GM23248 (cell line): ENCODE measurements around the gene ACCS. TPM values are rescaled to one million over a fixed set of nuclear protein-coding genes. Genes with fewer than 3 reads are reported as not detected.
A peak's percentile ranks its signal among the peaks of the same experiment; 100 is the strongest.

Experiments
- DNase-seq: peaks from one replicate; pipeline ENCODE4 v3.0.0-alpha.2; 2015
- H2AFZ ChIP-seq: fragments of 200-600 bp; sonication (generic); 2 replicates; pipeline ENCODE4 v1.6.1; 2016; ENCODE audit warnings: antibody characterized with exemption
- H3F3A ChIP-seq: fragments of 200-600 bp; sonication (generic); 2 replicates; pipeline ENCODE4 v1.6.1; 2016; ENCODE audit warnings: mild to moderate bottlenecking, antibody characterized with exemption, mixed run types; ENCODE audit not compliant: insufficient read depth
- H3K27ac ChIP-seq: fragments of 200-600 bp; sonication (generic); 2 replicates; pipeline ENCODE4 v1.5.1; 2016; ENCODE audit warnings: mild to moderate bottlenecking
- H3K27me3 ChIP-seq: fragments of 200-600 bp; sonication (generic); replicated peaks from 2 replicates; pipeline ENCODE4 v1.6.1; 2016; ENCODE audit warnings: mild to moderate bottlenecking; ENCODE audit not compliant: insufficient read depth
- H3K36me3 ChIP-seq: fragments of 200-600 bp; sonication (generic); 2 replicates; pipeline ENCODE4 v1.6.1; 2016; ENCODE audit warnings: low read depth, mild to moderate bottlenecking
- H3K4me1 ChIP-seq: fragments of 200-600 bp; sonication (generic); 2 replicates; pipeline ENCODE4 v1.6.1; 2016; ENCODE audit warnings: mild to moderate bottlenecking; ENCODE audit not compliant: insufficient read depth
- H3K4me2 ChIP-seq: fragments of 200-600 bp; sonication (generic); one replicate; pipeline ENCODE4 v1.6.1; 2016; ENCODE audit warnings: mild to moderate bottlenecking; ENCODE audit not compliant: unreplicated experiment
- H3K4me3 ChIP-seq: fragments of 200-600 bp; sonication (generic); 2 replicates; pipeline ENCODE4 v1.5.1; 2016; ENCODE audit warnings: mild to moderate bottlenecking
- H3K79me2 ChIP-seq: fragments of 200-600 bp; sonication (generic); 2 replicates; pipeline ENCODE4 v1.6.1; 2016; ENCODE audit warnings: mild to moderate bottlenecking; ENCODE audit not compliant: insufficient read depth
- H3K9ac ChIP-seq: fragments of 200-600 bp; sonication (generic); 2 replicates; pipeline ENCODE4 v1.6.1; 2016; ENCODE audit warnings: mild to moderate bottlenecking
- H3K9me2 ChIP-seq: fragments of 200-600 bp; sonication (generic); 2 replicates; pipeline ENCODE4 v1.6.1; 2016; ENCODE audit warnings: mixed run types, mild to moderate bottlenecking, moderate library complexity; ENCODE audit not compliant: insufficient read depth
- H3K9me3 ChIP-seq: fragments of 200-600 bp; sonication (generic); one replicate; pipeline ENCODE4 v1.6.1; 2017; ENCODE audit warnings: low read depth
- H4K20me1 ChIP-seq: fragments of 200-600 bp; sonication (generic); 2 replicates; pipeline ENCODE4 v1.6.0; 2016; ENCODE audit not compliant: insufficient read depth
- EZH2 ChIP-seq: fragments of 200-600 bp; sonication (generic); IDR thresholded peaks from 2 replicates; pipeline ENCODE4 v1.6.1; 2018; ENCODE audit warnings: antibody characterized with exemption, mild to moderate bottlenecking; ENCODE audit not compliant: insufficient read depth, poor library complexity, severe bottlenecking
- EZH2phosphoT487 ChIP-seq: fragments of 200-600 bp; sonication (generic); IDR thresholded peaks from 2 replicates; pipeline ENCODE4 v1.6.1; 2018; ENCODE audit warnings: antibody characterized with exemption, moderate library complexity, mild to moderate bottlenecking, low read depth; ENCODE audit not compliant: insufficient read depth
- whole genome bisulfite sequencing, 2 experiments: methylation state at CpG; one replicate each; pipeline ENCODE4 v1.1.6; 2015 to 2017; ENCODE audit warnings: low lambda C conversion rate in 2 of 2, low coverage in 1 of 2; ENCODE audit errors: missing lambda C conversion rate in 2 of 2; 5-methylcytosine and 5-hydroxymethylcytosine counted together
- in situ Hi-C: fragments of 300-500 bp; cut with MboI; formaldehyde crosslinking; loops from 2 replicates; pipeline ENCODE4 v1.15.0; 2020
- polyA plus RNA-seq: library from polyadenylated mRNA; unstranded; fragments of >200 nt; fragmentation: Nextera tagmentation; extraction: Ambion mirVana; gene quantifications from 2 replicates; pipeline ENCODE4 v1.2.1, GENCODE V29; 2016
- total RNA-seq: library from RNA; depleted of rRNA; stranded (reverse); fragments of >200 nt; shearing (Covaris generic); gene quantifications from 2 replicates; pipeline ENCODE4 v1.2.3, GENCODE V29; 2014; rRNA removed

The ACCS gene, protein sequence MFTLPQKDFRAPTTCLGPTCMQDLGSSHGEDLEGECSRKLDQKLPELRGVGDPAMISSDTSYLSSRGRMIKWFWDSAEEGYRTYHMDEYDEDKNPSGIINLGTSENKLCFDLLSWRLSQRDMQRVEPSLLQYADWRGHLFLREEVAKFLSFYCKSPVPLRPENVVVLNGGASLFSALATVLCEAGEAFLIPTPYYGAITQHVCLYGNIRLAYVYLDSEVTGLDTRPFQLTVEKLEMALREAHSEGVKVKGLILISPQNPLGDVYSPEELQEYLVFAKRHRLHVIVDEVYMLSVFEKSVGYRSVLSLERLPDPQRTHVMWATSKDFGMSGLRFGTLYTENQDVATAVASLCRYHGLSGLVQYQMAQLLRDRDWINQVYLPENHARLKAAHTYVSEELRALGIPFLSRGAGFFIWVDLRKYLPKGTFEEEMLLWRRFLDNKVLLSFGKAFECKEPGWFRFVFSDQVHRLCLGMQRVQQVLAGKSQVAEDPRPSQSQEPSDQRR
- total RNA-seq (10.0 and 13.3 TPM in 2 replicates), polyA plus RNA-seq (10.3 and 13.7 TPM in 2 replicates)

DNA sequence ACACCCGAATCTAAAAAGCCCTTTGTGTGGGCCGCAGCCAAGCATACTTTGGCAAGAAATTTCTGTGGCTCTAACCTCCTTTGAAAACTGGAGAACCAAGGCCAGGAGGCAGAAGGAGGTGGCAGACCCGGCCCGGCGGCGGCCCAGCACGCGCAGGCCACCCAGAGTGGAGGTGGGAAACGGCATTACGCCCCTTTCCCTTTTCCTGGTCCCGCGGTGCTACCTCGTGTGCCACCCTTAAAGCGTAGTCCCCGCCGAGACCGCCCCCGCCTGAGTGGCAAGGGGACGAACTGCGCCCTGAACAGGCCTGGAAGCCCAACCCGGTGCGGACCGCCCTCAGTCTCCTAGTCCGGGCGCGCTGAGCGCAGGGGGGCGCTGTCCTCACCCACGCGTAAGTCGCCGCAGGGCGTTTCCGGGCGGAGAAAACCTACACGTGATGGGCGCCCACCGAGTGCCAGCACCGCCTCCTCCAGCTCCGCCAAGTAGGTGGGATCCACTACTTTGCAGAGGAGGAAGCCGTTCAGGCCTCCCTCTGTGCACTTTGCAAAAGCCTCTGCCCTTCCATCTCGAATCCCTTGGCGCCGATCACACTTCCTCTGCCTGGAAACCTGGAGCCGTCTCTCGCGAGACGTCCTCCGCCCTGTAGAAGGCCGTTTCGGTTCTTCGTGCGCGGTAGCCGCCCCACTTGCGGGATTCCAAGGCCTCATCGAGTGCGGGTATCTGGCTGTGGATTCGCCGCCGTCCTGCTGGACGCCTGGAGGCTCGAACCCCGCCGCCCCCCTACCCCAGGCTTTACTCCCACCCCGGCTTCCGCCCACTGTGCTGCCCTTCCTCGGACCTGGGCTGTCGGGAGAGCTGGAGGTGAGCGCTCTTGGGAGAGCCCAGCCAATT is at the start of gene ACCS:
Gene ACCS (plus strand): TSS at position 430 of the 891 bp plus-strand sequence. CDS start 1,358 bp downstream, outside the sequence.
- H3K4me1 ChIP-seq: 0 out of 2 replicates have a peak, but pooled peaks cover 6% of the 10 kb centered on the region
- no peaks in the 10 kb centered on the region for H3K36me3 ChIP-seq
- 1 to 2% methylated on average over 58 to 70 of the region's 70 CpGs for WGBS, 2 experiments
- no peak for TF ChIP-seq EZH2
- no peak for TF ChIP-seq EZH2phosphoT487
- H3K27ac ChIP-seq: peak within 1 kb of the TSS; percentile 95
- H3K9me2 ChIP-seq: no peaks in the 10 kb centered on the region
- H4K20me1 ChIP-seq: no peaks in the 10 kb centered on the region
- peak within 1 kb of the TSS; percentile 96 for H2AFZ ChIP-seq
- DNase-seq: peak; percentile 97
- H3K4me2 ChIP-seq: peak within 1 kb of the TSS; percentile 94
- peaks cover 8% of the 10 kb centered on the region for H3F3A ChIP-seq
- H3K9ac ChIP-seq: peak within 1 kb of the TSS; percentile 98
- H3K79me2 ChIP-seq: no peaks in the 10 kb centered on the region
- in situ Hi-C loops: no loop called here
- H3K9me3 ChIP-seq: no peaks in the 10 kb centered on the region
- peak within 1 kb of the TSS; percentile 96 for H3K4me3 ChIP-seq
- H3K27me3 ChIP-seq: no peaks in the 10 kb centered on the region

DNA sequence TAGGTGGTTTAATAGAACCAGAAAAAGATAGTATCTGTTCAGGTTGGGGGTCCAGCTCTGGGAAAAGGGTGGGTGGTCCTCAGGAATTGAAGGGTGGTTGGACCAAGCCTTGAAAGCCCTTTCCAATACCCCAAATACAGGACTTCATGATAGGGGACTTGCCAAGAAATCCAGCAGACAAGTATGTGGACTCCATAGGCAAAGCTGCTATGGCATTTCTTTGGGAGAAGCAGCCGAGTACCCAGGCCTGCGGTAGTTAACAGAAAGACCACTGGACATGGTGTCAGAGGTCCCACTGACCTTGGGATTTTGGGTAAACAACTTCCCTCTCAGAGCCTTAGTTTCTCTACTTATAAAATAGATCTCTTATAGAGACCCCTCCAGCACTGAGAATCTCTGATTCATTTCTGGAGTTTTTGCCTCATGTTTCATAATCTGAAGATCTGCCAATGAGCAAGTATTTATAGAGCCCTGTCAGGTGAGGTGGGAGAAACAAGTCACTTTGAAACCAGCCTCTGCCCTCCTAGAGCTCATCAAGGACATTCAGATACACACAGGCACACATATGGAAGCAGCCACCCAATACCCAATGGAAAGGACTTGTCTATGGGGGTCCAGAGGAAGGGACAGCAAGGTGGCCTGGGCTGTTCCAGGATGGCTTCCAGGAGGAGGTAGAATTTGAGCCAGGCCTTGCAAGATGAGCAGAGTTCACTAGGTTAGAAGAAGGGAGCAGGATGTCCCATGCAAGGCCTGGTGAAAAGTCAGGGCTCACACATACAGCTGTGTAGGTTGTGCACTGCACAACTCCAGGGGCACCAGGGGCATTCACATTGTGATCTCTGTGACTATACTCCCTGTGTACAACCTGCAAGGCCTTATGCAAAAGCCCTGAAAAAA is 49.3 kb upstream of the ACCS start:
- Histone ChIP-seq H3K9me3 (no peaks in the 10 kb centered on the region), H3K4me3 (peak overlapping the region; percentile 42; the same call in 1 of the 2 replicates), H3K36me3 (no peaks in the 10 kb centered on the region), H3K4me1 (peaks cover 43% of the 10 kb centered on the region), H3K27me3 (no peaks in the 10 kb centered on the region), H3K4me2 (peak overlapping the region; percentile 89), H3K9me2 (no peaks in the 10 kb centered on the region), H4K20me1 (no peaks in the 10 kb centered on the region), H3F3A (peaks cover 40% of the 10 kb centered on the region), H2AFZ (no peak overlapping the region), H3K9ac (peak overlapping the region; percentile 41; the same call in 1 of the 2 replicates), H3K79me2 (no peaks in the 10 kb centered on the region), H3K27ac (peak overlapping the region; percentile 79)
- TF ChIP-seq EZH2 (no peak), EZH2phosphoT487 (no peak)
- in situ Hi-C loops: loop anchor here (10.0 kb wide), 1 partner anchor 58 kb away; no protein-coding TSS in a partner anchor
- whole genome bisulfite sequencing, 2 experiments: 83 to 84% methylated on average over 2 of the region's 2 CpGs
- DNase-seq: peak; percentile 74

DNA sequence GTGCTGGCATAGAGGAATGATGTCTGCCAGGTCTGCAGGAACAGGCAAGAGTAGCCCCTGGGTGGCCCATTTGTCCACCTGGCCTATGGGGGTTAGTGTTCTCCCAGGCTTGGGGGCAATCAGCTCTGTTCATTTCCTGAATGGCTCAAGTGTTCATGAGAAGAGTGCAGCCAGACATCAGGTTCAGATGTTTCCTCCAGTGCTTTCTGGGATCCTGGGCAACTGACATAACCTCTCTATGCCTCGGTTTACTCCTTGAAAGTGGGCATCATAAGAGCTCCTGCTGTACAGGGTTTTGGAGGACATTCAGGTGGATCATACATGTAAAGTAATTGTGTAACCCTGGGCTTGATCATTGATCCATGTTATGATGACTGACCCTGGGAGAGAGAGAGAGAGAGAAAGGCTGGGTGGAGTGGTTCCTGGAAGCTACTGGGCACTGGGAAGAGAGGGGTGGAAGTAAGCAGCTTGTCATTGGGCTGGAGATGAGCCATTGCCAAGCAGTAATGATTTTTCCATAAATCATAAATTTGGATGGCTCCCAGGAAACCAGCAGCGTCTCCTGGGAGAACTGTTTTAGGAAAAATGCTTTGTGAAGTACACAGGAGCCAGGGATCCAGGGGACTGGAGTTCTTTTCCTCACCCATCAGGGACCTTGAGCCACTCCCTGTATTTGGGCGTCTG is 48.5 kb upstream of the ACCS start:
- Histone ChIP-seq H3K27me3 (no peaks in the 10 kb centered on the region), H2AFZ (no peak overlapping the region), H3K4me1 (peaks cover 43% of the 10 kb centered on the region), H3K4me3 (no peak overlapping the region), H3K27ac (no peak overlapping the region), H3K4me2 (peak overlapping the region; percentile 89), H3K36me3 (no peaks in the 10 kb centered on the region), H3K9me3 (no peaks in the 10 kb centered on the region), H4K20me1 (no peaks in the 10 kb centered on the region), H3K9ac (no peak overlapping the region), H3K79me2 (no peaks in the 10 kb centered on the region), H3F3A (peaks cover 32% of the 10 kb centered on the region), H3K9me2 (no peaks in the 10 kb centered on the region)
- in situ Hi-C loops: loop anchor here (10.0 kb wide), 1 partner anchor 57 kb away; no protein-coding TSS in a partner anchor
- WGBS, 2 experiments: 43 to 54% methylated on average over 3 of the region's 3 CpGs
- TF ChIP-seq EZH2phosphoT487 (no peak), EZH2 (no peak)
- peak; percentile 42 for DNase-seq
